HG02970 (cell line): Measurements from ENCODE around the gene MTCH2.
"Not testable (repeated sequence)": the region's sequence is repeated elsewhere in the genome, so short reads cannot be mapped to it uniquely, and the experiment has no call there.

ENCODE experiments used
- ATAC-seq: cut with Tn5 transposase; IDR thresholded peaks from one replicate; pipeline ENCODE4 v1.9.1; 2021; ENCODE audit warnings: mild to moderate bottlenecking, moderate library complexity, moderate number of reproducible peaks; ENCODE audit not compliant: unreplicated experiment, low FRiP score

Gene MTCH2

DNA sequence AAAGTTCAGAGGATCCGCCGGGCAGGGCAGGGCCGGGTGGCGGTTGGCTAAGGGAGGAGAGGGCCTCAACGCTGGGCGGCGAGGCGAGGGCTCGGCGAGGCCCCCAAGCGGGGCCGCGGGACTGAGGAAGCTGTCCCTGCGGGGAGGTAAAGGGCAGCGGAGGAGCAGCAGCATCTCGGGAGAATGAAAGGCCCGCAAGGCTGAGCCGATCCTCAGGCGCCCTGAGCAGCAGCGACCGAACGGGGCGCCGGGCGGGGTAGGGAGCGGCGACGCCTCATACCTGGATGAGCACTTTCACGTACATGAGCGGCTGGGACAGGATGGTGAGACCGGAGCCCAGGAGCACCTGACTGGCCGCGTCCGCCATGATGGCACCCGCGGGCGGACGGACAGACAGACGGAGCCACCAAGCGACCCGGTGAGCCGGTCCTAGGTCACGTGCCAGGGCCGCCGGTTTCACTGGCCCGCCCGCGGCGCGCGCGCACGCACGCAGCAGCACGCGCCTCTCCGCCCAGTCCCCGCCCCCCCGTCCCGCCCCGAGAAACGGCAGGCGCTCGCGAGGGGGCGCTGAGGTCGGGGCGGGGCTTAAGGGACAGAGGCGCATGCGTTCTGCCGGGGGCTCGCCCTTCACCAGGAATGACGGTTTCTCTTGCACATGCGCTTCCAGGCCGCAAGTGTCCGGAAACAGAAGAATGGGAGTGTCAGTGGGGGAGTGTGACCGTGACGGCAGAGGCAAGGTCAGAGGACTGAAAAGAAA, at the start of gene MTCH2:
Gene MTCH2, minus strand, starts transcription at position 461 of the 757 bp plus-strand sequence. Its CDS starts 94 bp downstream, at position 367.
- ATAC-seq: peak; percentile 93

DNA sequence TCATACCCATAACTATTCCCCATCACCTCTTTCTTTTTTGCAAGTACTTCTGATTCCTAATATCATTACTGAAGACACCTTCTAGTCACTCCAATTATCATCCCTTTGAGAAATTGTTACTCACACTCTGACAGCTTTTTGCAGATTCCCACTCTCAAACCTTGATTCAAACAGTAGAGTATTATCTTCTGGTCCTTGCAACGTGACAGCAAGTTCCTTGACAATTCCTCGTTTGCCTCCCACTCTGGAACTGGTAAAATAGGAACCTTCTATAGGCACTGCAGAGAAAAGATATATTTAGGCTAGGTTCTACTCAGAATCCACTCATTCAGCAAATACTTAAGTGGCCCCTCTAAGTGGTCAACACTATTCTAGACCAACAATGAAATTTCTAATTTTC, 49.6 kb upstream of the MTCH2 start:
- no peak for ATAC-seq

- no peak for ATAC-seq
Measured at GRCh38 chr11:47689480-47689879, 47.1 kb upstream of the MTCH2 start.

DNA sequence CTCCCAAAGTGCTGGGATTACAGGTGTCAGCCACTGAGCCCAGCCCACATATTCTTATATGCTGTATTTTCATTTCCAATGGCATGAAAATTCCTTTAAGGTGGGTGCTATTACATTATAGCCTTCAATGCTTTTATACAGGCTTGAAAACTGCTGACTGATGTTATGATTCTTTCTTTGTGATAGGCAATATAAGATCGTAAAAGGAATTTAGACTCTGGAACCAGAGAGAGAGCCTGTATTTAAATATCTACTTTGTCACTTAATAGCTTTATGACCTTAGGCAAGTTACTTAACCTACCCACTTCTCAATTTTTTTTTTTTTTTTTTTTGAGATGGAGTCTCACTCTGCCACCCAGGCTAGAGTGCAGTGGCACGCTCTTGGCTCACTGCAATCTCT, 46.6 kb upstream of the MTCH2 start:
- ATAC-seq: no peak

- no peak for ATAC-seq
Measured at GRCh38 chr11:47688111-47688510, 45.8 kb upstream of the MTCH2 start.

DNA sequence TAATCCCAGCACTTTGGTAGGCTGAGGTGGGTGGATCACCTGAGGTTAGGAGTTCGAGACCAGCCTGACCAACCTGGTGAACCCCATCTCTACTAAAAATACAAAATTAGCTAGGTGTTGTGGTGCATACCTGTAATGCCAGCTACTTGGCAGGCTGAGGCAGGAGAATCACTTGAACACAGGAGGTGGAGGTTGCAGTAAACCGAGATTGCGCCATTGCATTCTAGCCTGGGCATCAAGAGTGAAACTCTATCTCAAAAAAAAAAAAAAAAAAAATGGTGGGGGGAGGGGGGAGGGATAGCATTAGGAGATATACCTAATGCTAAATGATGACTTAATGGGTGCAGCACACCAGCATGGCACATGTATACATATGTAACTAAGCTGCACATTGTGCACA, 44.3 kb upstream of the MTCH2 start:
- ATAC-seq: not testable (repeated sequence)

DNA sequence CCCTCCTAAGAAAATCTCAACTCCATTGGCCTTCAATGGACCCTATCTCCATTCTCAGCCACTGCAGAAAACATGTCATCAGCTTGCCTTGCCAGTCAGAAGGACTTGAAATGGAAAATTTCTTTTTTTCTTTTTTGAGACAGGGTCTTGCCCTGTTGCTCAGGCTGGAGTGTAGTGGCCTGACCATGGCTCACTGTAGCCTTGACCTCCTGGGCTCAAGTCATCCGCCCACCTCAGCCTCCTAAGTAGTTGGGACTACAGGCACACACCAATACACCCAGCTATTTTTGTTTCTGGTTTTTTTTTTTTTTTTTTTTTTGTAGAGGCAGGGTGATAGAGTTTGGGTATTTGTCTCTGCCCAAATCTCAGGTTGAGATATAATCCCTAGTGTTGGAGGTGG, 43.8 kb upstream of the MTCH2 start:
- ATAC-seq: no peak

DNA sequence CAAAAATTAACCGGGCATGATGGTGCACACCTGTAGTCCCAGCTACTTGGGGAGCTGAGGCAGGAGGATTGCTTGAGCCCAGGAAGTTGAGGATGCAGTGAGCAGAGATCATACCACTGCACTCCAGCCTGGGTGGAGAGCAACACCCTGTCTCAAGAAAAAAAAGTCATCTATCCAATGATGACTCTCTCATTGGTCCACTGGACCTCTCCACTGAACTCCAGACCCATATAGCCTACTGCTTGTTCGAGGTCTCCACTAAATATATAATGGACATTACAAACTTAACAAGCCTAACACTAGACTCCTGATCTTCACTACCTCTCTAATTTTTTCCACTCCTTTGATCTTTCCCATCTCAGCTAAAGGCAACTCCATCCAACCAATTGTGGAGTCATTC, 33.5 kb upstream of the MTCH2 start:
- ATAC-seq: no peak

- no peak for ATAC-seq
Measured at GRCh38 chr11:47672283-47672730, 29.9 kb upstream of the MTCH2 start.

- ATAC-seq: no peak
Measured at GRCh38 chr11:47669856-47670255, 27.5 kb upstream of the MTCH2 start.

DNA sequence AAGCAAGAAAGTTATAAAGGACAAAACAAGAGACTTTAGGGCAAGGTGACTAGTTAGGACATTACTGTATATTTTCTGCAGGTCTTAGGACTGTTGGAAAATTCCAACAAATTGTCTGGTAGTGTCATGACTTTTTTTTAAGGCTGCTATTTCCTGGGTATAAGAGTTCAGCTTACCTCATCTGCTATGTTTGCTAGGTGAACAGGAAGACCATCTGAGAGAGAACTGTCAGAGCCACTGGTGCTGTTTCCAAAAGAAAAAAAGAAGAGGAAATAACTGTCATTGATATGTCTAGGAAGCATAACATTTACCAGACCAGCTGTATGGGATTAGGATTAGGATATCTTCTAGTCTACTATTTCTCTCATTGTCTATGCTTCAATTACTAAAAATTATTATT, 26.3 kb upstream of the MTCH2 start:
- ATAC-seq: no peak

GRCh38 chr11:47667555-47667954, 25.2 kb upstream of the MTCH2 start:
- no peak for ATAC-seq

DNA sequence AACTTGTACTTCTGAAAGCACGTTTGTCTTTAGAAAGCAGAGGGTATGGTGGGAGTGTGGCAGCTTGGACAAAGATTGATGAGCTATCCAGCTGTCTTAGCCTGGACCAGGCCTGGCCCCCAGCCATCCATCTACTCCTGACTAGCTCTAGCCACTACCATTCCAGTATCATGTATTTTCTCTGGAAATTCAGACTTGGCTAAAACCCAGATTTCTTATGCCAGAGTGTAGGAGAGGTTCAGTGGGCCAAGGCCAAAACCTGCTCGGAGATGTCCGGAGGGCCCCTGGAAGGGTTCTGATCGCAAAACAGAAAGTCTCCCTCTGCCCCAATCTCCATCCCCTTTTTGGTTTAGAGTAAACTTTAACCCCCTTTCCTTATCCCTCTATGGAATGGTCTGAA, 24.8 kb upstream of the MTCH2 start:
- no peak for ATAC-seq

GRCh38 chr11:47664936-47665335, 22.6 kb upstream of the MTCH2 start:
- not testable (repeated sequence) for ATAC-seq

DNA sequence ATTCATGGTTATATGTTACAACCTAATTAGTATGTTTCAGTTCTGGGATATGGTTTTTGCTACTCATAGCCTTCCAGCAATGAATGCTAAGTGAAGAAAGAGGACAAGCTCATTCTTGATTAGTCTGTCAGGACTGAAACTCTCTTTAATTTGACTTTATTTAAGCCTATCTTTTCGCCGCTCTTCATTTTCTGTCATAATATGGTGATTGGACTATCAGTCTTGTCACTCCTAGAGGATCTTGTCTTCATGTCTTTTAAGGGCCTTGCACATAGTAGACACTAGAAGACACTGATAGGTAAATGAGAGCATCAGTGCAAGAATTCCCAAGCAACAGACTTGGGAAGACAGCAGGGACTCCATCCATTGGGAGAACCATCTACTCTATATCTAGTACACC, 18.9 kb upstream of the MTCH2 start:
- ATAC-seq: no peak

DNA sequence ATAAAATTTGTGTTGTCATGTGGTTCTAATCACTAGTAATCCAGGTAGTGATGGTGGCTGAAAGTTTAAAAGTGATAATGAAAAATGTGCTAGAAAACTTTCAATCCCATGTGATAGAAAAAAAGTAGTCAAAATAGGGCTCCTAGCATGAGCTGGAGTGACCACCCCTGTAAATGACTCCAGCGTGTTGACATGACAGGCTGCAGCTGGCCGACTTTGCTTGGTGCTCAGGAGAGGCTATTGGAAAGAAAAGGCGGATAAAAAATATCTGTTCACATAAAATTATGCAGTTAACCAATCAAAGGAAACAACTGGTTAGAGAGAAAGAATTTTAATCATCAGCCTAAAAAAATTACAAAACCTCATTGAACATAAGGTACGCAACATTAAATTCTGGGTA, 16.9 kb upstream of the MTCH2 start:
- ATAC-seq: no peak

GRCh38 chr11:47656260-47656885, 14.0 kb upstream of the MTCH2 start:
- no peak for ATAC-seq

DNA sequence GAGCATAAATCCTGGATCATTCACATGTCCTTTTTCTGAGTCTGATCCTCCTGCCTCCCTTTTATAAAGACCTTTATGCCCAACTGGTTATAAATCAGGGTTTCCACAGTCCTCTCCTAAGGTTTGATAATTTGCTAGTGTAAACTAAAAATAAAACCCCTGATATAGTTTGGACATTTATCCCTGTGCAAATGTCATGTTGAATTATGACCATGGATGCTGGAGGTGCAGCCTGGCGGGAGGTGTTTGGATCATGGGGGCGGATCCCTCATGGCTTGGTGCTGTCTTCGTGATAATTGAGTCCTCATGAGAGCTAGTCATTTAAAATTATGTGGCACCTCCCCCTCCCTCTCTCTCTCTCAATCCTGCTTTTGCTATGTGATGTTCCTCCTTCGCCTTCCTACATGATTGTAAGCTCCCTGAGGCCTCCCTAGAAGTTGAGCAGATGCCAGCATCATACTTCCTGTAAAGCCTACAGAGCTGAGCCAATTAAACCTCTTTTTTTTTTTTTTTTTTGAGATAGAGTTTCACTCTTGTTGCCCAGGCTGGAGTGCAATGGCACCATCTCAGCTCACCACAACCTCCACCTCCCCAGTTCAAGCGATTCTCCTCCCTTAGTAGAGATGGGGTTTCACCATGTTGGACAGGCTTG, 9.6 kb upstream of the MTCH2 start:
- no peak for ATAC-seq

DNA sequence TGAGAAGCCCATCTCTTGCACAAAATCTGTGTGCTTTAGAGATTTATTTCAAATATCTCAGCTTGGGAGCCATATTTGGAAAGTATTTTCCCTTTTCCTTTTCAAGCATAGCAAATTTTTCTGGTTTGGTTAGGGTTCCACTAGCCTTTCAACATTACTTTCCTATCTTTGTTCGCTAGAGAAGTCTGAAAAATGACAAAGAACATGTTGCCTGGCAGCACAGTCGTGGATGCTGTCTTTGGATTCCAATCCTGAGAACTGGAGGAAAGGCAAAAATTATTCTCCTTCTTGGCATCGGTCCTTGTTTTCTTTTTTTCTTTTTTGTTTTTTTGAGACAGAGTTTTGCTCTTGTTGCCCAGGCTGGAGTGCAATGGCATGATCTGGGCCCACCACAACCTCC, 6.9 kb upstream of the MTCH2 start:
- no peak for ATAC-seq

DNA sequence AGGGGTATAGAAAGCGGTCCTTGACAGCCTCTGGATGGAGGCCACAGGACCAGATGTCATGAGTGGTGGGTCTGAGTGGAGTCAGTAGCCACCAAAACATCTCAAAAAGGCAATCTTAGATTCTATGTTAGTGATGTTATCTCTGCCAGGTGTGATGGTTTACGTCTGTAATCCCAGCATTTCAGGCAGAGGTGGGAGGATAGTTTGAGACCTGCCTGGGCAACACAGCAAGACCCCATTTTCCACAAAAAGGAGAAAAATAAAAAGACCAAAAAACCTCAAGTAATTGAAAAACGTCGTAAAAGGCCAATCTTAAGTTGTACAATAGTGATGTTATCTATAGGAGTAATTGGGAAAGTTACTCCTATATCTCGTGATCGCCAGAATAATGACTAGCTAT, 3.7 kb upstream of the MTCH2 start:
- no peak for ATAC-seq

DNA sequence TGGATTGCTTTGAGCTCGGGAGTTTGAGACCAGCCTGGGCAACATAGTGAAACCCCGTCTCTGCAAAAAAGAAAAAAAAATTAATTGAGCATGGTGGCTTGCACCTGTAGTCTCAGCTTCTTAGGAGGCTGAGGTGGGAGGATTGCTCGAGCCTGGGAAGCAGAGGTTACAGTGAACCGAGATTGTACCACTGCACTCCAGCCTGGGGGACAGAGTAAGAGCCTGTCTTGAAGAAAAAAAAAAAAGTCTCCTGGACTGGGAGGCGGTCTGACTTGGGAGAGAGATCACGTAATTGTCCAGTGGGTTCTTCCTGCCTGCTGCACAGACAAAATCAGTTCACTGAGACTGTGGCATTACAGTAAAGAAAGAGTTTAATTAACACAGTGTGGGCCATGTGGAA, 3.1 kb upstream of the MTCH2 start:
- no peak for ATAC-seq
